HUDEP-2 (cell line): ENCODE data around the gene MYBPH.

ENCODE experiments used
- DNase-seq, 76 experiments: peaks; one replicate each; lab custom pipeline; 2025; ENCODE audit not compliant: unreplicated experiment in 76 of 76; lab: John Stamatoyannopoulos, UW

The MYBPH gene

GRCh38 chr1:203151362-203152157 lies 24.1 kb downstream of the MYBPH start:
- DNase-seq: no peak

GRCh38 chr1:203150511-203151297 lies 24.9 kb downstream of the MYBPH start:
- no peak for DNase-seq

GRCh38 chr1:203149188-203149840 lies 26.3 kb downstream of the MYBPH start:
- DNase-seq: no peak

GRCh38 chr1:203148579-203148978 lies 27.0 kb downstream of the MYBPH start:
- DNase-seq: no peak

- no peak for DNase-seq
Observed at GRCh38 chr1:203148127-203148526, 27.5 kb downstream of the MYBPH start.

GRCh38 chr1:203147376-203147775 lies 28.2 kb downstream of the MYBPH start:
- no peak for DNase-seq

- no peak for DNase-seq
Observed at GRCh38 chr1:203146537-203146936, 29.1 kb downstream of the MYBPH start.

- DNase-seq: no peak
Observed at GRCh38 chr1:203146042-203146369, 29.6 kb downstream of the MYBPH start.

- no peak for DNase-seq
Observed at GRCh38 chr1:203145321-203146041, 30.1 kb downstream of the MYBPH start.

GRCh38 chr1:203144661-203145060 lies 31.0 kb downstream of the MYBPH start:
- no peak for DNase-seq

GRCh38 chr1:203143641-203144040 lies 32.0 kb downstream of the MYBPH start:
- no peak for DNase-seq

GRCh38 chr1:203142684-203143408 lies 32.8 kb downstream of the MYBPH start:
- DNase-seq: no peak

GRCh38 chr1:203142124-203142523 lies 33.5 kb downstream of the MYBPH start:
- no peak for DNase-seq

- no peak for DNase-seq
Observed at GRCh38 chr1:203140743-203141520, 34.7 kb downstream of the MYBPH start.

GRCh38 chr1:203139976-203140475 lies 35.6 kb downstream of the MYBPH start:
- no peak for DNase-seq

GRCh38 chr1:203138066-203138465 lies 37.6 kb downstream of the MYBPH start:
- no peak for DNase-seq

GRCh38 chr1:203137324-203137723 lies 38.3 kb downstream of the MYBPH start:
- DNase-seq: no peak

- no peak for DNase-seq
Observed at GRCh38 chr1:203136409-203137042, 39.1 kb downstream of the MYBPH start.
